GM19467 (cell line): ENCODE measurements around the gene GAK.

Experiments
- ATAC-seq: cut with Tn5 transposase; IDR thresholded peaks from one replicate; pipeline ENCODE4 v1.9.1; 2021; ENCODE audit warnings: mild to moderate bottlenecking, moderate library complexity; ENCODE audit not compliant: unreplicated experiment

GAK gene

DNA sequence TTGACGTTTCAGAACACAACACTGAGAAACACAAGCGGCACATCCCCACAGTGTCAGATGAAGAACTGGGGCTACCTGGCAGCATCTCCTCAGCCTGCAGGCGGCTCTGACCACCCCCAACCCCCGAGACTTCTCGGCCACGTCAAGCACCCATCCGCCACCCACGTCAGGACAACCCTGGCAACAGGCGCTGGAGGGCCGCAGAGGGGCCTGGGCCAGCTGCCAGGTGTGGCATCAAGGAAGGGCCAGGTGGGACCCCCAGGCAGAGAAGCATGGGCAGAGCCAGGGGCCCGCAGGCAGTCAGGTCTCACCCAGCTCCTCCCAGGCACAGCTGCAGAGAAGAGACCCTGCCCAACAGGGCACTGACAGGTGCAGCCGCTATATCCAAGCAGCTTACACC is 22.3 kb downstream of the GAK start:
- no peak for ATAC-seq

DNA sequence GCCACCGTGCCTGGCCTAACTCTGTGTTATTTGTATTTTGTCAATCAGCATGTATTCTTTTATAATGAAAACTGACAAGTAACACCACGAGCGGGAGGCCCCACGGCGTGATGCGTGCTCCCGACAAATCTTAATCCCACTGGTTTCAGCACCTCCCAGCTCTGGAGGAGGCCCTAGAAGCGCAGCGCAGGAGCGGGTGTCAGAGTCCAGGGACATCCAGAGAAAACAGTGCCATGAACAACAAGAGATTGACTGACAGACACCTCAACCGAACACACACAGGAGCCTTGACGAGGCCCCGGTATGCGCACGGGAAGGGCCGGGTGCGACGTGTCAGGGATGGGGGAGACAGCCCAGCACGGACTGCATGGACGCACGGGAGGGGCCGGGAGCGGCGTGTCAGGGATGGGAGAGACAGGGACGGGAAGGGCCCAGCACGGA is 23.0 kb downstream of the GAK start:
- no peak for ATAC-seq

DNA sequence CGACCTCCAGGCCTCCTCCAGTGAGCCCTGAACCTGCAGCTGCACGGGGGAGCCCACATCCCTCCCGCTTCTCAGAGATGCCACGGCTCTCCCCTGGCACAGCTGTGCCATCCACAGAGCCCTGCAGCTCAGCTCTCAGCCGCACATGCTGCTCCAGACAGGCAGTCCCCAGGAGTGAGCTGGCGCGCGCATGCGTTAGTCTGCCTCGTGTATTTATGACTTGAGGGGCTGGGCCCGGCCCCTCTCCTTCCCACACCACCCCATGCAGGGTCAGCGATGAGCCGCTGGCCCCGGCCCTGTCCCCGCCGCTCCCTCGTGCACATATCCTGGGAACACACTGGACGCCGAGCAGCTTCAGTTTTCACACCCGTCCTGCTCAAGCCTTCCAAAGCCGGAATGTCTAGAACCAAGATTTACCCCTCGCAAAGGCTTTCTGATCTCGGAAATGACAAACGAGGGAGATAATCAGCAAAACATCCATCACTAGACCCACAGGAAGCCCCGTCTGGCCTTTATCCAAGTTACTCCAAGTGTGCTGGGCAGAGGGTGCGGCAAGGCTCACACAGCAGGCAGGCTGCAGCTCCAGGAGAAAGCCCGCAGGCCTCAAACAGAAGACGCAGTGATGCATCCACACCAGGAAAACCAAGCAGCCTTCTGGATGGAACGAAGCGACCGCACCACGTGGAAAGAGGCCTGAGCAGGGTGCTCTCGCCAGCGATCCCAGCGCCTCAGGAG is 24.3 kb downstream of the GAK start:
- ATAC-seq, result no peak

DNA sequence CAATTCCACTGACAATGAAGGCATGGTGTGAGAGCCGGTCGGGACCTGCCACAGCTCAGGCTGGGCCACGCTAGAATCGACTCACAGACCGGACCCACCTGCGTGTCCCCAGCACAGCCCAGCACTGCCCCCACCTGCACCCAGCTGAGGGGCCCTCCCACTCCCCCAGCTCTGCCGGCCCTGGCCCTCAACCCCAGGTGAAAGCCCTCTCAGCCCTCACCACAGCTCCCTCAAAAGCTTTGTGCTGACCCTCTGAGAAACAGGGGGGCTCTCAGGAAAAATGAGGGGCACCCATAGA is 25.1 kb downstream of the GAK start:
- ATAC-seq, result no peak

DNA sequence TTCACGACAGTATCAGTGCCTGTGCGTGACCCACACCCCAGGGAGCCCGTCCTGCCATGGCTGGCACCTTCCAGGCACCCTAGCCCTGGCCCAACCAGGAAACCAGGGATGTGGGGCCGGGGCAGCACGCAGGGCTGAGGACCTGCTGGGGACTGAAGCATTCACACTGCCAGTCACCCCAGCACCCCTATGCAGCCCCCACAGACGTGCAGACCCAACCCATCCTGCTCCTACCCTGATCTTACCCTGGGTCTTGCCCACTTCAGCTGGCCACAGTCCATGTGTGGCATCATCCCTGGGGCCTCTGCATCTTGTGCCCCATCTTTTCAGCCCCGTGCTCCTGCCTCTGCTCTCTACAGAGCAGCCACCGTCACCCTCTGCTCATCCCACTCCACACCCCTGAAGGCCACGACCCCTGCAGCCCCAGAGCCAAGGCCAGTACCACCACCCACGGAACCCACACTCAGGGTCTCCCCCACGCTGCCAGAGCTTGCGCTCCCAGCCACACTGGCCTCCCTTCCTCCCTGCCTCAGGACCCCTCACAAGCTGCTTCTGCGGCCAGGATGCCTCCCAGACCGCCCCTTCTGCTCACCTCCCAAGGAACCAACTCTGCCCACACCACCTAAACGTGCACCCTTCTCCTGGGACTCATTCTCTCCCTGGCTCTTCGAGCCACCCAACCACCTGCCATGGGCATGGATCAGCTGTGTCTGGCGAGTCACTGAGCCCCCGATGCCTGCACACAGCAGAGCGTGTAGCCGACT is 25.6 kb downstream of the GAK start:
- no peak for ATAC-seq

DNA sequence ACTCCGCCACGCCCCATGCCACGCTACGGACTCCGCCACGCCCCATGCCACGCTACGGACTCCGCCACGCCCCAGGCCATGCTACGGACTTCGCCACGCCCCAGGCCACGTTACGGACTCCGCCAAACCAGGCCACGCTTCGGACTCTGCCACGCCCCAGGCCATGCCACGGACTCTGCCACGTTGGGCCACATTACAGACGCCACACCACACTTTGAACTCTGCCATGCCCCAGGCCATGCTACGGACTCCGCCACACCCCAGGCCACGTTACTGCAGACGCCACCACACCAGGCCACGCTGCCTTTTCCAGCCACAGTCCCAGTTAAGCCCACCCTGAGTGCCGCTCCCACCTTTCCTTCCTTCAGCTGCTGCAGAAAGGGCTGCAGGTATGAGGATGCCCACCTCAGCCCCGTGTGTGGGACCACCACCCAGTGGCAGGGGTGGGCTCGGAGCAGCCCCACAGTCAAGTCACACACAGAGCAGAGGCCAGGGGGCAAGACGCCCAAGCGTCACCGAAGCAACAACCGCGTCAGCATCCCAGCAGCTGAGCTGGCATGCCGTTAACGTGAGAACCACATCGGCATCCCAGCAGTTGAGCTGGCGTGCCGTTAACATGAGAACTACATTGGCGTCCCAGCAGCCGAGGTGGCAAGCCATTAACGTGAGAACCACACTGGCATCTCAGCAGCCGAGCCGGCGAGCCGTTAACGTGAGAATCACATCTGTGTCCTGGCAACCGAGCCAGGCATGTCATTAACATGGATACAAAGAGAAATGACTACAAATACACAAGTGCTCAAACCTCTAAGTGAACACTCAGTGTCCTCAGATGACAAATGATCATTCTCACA is 26.4 kb downstream of the GAK start:
- no peak for ATAC-seq

DNA sequence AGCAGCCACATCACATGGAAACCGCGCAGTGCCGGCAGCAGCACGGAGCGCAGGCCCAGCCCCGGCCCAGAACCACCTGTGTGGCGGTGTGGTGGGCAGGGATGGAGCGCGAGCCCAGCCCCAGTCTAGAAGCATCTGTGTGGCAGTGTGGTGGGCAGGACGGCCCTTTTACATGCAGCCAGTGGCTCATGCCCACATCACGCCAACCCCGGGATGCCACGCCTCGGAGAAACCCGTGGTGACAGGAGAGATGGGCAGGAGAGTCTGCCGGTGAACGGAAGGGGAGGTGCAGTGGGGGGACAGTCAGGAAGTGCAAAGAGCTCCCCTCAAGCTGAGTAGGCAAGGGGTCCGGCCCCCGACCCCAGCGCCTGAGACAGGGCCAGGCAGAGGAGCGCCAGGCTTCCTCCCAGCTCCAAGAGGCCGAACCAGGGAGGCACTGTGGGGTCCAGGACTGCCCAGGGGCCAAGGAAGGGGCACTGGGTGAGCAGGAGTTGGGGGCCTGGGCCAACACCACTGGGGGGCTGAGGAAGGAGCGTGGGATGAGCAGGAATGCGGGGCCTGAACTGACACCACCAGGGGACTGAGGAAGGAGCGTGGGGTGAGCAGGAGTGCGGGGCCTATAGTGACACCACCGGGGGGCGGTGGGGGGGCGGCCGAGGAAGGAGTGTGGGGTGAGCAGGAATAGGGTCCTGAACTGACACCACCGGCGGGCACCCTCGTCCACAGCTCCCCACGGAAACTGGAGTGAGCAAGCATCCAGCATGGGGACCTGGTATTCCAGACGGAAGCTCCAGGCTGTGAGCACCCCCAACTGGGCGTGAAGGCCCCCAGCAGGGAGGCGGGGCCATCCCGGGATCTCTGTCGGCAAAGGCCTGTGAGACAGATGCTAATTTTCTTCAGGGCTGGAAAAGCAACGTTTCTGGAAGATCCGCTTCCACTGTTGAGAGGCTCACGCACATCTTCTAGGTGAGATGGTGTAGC is 28.8 kb downstream of the GAK start:
- ATAC-seq, result no peak

DNA sequence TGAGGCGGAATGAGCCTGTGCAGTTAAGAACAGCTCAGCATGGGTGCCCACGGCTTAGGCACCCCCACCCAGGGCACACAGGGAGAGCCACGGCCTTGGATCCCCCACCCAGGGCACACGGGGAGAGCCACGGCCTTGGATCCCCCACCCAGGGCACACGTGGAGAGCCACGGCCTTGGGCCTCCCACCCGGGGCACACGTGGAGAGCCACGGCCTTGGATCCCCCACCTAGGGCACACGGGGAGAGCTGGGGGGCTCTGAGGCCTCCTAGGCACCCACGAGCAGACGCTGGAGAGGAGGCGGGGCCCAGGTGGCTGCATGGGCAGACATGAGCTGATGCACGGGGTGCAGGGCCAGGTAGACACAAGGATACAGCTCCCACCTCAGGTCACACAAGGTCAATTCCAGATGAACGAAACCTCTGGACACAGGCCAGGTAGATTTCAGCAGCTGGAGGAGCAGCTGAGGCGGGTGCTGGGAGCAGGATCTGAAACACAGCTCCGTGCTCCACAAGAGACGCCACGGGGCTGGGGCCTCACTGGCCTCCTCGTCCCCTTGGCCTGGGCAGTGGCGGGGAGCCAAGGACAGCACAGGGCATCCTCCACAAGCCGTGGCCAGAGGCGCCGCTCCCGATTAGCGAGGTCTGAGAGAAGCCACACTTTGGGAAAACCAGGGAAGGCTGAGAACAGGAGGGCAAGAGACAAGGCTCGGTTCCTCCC is 30.8 kb downstream of the GAK start:
- no peak for ATAC-seq

DNA sequence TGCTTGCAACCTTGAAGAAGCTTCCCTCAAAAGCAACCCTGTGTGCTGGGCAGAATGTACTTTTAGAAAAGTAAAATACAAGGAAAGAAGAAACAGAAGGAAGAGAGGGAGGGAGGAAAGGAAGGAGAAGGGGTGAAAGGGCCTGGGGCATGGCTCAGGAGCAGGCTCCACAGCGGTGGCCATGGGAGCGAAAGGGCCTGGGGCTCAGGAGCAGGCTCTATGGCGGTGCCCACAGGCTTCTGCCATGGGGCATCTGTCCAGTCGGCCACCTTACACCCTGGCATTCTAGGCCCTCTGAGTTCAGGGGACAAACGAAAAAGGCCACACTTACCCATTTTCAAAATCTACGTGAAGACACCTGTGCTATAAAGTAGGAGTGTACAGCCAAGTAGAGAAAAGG is 31.4 kb downstream of the GAK start:
- ATAC-seq, result no peak

DNA sequence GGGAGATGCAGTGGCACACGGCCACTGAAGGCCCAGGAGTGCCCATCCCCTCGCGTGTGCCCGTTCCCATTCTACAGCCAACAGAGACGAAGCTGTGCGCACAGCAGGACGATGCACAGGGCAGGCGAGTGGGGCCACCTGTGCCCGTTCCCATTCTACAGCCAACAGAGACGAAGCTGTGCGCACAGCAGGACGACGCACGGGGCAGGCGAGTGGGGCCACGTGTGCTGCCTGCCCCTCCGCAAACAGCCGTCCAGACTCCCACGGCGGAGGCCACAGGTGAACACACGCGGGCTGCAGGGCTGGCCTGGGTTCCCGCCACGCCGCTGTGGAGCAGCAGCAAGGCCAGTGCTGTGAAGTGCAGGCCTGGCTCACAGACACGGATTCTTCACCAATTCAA is 32.0 kb downstream of the GAK start:
- ATAC-seq, result no peak

DNA sequence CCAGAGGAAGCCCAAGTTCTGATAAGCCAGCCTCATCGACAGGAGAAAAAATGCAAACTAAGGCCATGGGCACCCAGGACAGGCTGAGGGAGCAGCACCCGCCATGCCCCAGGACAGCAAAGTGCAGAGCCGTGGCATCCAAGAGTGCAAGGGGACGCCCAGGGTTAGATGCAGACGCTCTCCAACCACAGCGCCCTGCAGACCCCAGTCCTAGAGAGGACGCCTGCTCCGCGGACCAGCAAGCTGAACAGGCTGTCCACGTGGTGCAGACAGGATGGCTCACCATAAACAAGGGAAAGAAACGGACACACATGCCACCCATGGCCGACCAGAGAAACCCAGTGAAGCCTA is 32.6 kb downstream of the GAK start:
- ATAC-seq, result no peak

DNA sequence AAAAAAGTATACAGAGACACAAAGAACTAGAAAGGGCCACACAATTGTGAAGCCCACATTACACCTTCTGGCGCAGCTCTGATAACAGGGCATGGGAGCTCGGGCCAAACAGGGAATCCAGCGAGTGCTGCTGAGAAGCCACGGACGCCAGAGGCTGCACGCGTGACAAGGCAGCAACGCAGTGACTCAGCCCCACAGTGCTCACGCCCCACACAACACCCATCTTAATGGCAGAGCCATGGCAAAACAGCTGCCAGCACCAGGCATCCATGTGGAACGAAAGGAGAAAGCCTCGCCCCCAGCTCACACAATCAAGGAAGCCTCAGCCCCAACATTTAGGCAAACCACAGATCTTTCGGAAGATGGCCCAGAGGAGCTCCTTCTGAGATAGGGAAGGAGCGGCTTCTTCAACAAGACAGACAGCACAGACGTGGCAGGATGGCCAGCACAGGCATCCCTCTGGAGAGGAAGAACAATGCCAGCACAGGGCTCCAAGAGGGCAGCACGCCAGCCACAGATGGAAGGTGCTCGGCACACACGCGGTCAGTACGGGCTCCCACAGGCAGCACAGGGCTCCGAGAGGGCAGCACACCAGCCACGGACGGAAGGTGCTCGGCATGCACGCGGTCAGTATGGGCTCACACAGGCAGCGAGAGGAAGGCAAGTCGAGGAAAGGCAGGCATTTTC is 33.1 kb downstream of the GAK start:
- ATAC-seq, result no peak

DNA sequence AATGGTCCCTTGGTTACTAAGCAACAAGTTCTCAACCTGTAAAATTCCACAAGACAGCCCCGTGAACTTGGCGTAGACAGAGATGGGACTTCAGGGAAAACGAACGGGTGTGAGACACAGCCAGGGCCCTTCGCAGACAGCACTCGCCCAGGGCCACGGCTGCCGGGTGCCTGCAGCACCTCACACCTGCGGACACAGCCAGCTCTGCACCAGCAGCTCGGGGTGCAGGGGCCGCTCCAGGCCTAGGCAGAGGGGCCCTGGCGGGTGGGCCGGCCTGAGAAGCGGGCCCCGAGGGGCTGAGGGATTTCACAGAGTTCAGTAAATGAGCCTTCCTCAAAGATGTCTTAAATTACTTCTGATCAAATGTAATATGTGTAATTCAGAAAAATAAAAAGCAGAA is 34.0 kb downstream of the GAK start:
- ATAC-seq, result no peak

DNA sequence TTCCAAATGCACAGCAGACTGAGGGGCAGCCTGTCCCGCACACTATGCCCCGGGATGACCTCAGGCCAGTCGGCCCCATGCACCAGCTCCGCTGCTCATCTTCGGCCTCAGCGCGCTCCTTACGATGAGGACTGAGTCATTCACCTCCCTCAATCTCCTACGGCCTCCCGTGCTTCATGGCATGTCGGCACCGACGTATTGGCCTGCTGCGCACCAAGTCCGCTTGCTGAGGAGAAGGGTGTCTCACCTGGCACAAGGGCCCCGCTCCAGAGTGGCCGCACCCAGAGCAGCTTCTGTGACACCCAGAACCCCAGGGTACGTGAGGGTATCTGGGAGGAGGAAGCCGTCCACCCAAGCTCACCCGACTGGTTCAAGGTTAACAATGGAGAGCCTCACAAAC is 35.5 kb downstream of the GAK start:
- no peak for ATAC-seq

DNA sequence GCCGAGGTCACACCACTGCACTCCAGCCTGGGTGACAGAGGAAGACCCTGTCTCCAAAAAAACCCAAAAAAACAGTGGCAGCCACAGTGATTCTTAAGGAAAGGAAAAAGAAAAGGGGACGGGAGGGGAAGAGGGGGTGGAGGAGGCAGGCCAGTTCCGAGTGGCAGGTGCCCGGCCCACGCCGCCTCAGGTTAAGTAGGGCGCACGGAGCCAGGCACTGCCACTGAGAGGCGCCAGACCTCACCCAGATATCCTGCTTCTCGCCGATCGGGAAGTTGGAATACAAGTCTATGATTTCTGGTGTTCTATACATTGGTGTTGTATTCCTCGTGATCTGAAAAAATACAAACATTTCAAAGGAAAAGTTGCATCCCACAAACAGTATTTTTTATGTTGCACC is 35.9 kb downstream of the GAK start:
- no peak for ATAC-seq

DNA sequence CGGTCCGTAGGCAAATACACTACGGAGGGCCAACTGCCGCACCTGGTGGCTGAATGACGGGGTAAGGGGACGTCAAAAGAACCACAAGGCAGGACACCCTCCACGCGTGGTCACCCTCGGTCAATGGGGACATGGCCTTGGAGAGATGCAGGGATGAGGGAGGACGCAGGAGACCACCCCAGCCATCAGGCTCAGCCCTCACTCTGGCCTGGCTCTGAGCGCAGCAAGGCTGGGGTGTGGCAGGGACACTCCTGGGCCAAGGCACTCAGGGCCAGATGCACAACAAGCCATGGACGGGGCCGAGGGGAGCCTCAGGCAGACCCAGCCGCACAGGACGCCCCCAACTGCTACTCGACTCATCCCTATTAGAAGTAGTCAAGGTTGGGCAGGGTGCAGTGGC is 36.5 kb downstream of the GAK start:
- ATAC-seq, result no peak

DNA sequence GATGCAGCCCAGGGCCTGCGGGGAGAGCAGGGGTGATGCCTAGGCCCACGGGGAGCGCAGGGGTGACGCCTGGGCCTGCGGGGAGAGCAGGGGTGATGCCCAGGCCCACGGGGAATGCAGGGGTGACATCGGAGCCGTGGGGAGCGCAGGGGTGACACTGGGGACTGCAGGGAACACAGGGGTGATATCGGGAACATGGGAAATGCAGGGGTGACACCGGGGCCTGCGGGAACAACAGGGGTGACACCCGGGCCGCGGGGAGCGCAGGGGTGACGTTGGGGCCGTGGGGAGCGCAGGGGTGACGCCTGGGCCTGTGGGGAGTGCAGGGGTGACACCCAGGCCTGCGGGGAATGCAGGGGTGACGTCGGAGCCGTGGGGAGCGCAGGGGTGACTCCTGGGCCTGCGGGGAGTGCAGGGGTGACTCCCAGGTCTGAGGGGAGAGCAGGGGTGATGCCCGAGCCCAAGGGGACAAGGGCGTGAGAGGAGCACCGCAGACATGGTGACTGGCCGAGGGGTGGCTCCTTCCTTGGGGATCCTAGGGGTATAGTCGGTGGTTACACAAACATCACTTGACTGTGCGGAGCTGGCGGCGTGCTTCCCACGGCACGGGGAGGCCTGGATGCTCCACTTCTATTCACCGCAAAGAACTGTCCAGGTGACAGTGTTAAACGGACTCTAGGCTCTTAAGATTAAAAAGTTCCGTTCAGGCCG is 38.0 kb downstream of the GAK start:
- no peak for ATAC-seq

DNA sequence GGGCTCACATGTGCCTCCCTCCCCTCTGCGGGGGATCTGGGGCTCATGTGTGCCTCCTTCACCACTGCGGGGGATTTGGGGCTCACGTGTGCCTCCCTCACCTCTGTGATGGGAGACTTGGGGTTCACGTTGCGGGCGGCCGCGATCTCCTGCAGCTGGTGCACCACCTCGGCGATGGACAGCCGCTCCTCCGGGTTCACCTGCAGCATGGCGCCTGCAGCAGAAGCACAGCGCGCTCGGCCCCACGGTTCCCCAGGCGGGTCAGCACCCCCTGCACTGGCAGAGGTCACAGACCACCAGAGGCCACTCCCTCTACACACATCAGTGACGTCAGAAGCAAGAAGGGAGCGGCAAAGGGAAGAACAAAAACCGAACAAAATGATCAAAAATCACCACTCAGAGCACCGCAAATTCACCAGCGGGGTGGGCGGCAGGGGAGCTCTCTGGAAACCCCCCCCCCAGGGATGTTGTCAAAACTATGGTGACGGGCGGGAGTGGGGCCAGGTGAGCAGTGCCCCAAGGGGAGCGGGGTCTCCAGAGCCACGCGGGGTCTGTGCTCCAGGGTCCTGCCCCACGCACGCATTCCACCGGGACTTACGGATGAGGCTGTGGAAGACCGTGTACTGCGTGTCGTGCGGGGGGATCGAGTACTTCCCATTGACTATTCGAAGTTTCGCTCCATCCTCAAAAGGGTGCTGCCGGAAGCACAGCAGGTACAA is 38.7 kb downstream of the GAK start:
- ATAC-seq, result no peak
